ENCODE data around the gene CARD8.
"Not testable (repeated sequence)": the region's sequence is repeated elsewhere in the genome, so short reads cannot be mapped to it uniquely, and the experiment has no call there.

Gene CARD8, protein sequence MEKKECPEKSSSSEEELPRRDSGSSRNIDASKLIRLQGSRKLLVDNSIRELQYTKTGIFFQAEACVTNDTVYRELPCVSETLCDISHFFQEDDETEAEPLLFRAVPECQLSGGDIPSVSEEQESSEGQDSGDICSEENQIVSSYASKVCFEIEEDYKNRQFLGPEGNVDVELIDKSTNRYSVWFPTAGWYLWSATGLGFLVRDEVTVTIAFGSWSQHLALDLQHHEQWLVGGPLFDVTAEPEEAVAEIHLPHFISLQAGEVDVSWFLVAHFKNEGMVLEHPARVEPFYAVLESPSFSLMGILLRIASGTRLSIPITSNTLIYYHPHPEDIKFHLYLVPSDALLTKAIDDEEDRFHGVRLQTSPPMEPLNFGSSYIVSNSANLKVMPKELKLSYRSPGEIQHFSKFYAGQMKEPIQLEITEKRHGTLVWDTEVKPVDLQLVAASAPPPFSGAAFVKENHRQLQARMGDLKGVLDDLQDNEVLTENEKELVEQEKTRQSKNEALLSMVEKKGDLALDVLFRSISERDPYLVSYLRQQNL

DNA sequence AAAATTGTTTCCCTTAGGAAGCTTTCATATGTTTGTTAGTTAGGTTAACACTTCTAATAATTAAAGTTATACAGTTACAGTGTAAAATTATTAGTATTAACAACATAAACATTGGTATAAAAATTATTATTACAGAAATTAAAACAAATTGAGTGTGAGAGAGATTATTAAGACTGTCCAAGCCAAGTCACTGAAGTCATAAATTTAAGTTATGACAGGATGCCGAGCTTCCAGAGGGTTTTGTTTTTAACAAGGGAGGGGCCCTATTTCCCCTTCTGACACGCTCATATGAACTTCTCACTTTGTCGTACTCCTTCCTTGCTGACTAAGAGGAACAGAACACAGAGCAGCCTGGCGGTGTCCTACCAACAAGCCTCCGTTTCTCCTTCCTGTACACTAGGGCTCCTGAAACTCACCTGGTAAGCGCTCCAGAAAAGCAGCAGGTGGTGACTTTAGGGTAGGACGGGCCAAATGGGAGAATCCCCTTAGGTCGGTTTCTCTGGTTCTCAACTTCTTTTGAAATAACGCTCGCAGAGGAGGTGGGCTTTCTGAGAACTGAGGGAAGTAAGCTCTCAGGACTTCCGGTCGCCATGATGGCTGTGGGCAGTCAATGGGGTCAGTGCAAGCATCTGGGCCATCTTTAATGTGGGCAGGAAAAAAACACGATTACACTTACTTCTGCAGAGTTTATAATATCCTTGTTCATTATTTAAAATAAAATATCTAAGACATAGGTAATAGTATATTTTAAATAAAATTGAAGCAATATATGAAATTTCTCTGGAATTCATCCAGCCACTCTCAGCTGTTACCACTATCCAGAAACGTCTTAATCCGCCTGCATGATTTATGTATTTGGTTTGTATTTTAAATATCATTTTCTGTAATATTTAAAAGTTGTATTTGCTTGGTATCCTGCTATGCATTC lies at the start of gene CARD8:
TSS of gene CARD8 (minus strand) at position 537 of the 928 bp plus-strand sequence. CDS start 14,892 bp downstream, outside the sequence.
- Mint-ChIP-seq H3K9me3 (no peaks in the 10 kb centered on the region), H3K4me3 (peak within 1 kb of the TSS; percentile 98), H3K27me3 (no peaks in the 10 kb centered on the region), H3K27ac (peak within 1 kb of the TSS; percentile 100), H3K4me1 (ENCODE audit: low read depth) (peaks cover 82% of the 10 kb centered on the region), H3K36me3 (ENCODE audit: low read depth) (peaks cover 16% of the 10 kb centered on the region)

DNA sequence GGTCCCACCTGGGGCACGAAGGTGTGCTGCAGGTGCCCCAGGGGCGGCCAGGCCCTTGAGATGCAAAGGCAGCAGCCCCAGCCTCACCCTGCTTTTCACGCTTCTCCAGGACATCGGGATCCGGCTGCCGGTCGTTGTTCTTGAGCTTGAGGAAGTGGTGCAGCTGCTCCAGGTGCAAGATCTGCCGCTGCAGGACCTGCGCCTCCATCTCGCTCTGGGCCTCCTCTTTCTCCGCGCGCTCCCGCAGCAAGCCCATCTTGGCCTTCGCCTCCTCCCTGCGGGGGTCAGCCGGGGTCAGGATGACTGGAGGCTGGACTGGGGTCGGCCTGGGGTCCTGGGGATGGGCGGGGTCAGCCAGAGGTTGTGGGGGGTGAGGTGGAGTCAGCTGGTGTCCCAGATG lies 48.2 kb upstream of the CARD8 start:
- no peaks in the 10 kb centered on the region for H3K36me3 Mint-ChIP-seq (ENCODE audit: low read depth)
- H3K9me3 Mint-ChIP-seq, result no peaks in the 10 kb centered on the region
- H3K27me3 Mint-ChIP-seq, result no peaks in the 10 kb centered on the region
- H3K27ac Mint-ChIP-seq, result no peak overlapping the region
- no peaks in the 10 kb centered on the region for H3K4me1 Mint-ChIP-seq (ENCODE audit: low read depth)
- H3K4me3 Mint-ChIP-seq, result no peak overlapping the region

DNA sequence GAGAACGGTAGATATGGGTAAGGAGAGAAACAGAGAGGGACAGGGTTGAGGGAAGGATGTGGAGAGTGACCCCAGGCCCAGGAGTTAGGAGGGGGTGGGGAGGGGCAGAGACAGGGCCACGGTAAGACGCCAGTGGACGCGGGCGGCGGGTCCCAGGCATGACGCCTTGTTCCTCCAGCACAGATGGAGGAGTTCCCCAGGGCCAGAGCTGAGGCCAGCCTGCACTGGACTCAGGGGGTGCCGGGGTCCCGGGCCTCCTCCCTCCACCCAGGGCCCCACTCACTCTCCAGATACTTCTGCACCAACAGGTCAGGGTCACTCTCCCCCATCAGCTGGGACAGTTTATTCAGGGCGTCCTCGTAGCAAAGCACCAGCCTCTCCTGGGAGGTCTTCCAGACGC lies 47.7 kb upstream of the CARD8 start:
- H3K27ac Mint-ChIP-seq, result no peak overlapping the region
- H3K4me3 Mint-ChIP-seq, result no peak overlapping the region
- H3K27me3 Mint-ChIP-seq, result no peaks in the 10 kb centered on the region
- H3K36me3 Mint-ChIP-seq (ENCODE audit: low read depth), result no peaks in the 10 kb centered on the region
- no peaks in the 10 kb centered on the region for H3K4me1 Mint-ChIP-seq (ENCODE audit: low read depth)
- H3K9me3 Mint-ChIP-seq, result no peaks in the 10 kb centered on the region

DNA sequence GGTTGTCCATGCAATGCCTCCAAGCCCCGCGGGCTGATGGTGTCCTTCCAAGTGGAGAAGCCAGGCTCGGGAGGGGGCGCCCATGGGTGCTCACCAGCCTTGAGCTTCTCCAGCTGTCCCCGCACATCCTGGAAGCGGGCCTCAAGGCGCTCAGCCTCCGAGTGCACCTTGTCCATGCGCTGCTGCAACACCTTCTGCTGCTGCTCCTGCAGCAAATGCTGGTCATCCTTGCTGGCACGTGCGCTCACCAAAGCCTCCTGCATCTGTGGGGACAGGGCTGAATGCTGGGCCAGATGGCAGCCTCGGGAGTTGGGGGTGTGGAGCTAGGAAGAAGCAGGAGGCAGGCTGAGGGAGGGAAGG lies 46.9 kb upstream of the CARD8 start:
- no peak overlapping the region for H3K4me3 Mint-ChIP-seq
- no peaks in the 10 kb centered on the region for H3K36me3 Mint-ChIP-seq (ENCODE audit: low read depth)
- no peaks in the 10 kb centered on the region for H3K4me1 Mint-ChIP-seq (ENCODE audit: low read depth)
- no peak overlapping the region for H3K27ac Mint-ChIP-seq
- no peaks in the 10 kb centered on the region for H3K27me3 Mint-ChIP-seq
- no peaks in the 10 kb centered on the region for H3K9me3 Mint-ChIP-seq

DNA sequence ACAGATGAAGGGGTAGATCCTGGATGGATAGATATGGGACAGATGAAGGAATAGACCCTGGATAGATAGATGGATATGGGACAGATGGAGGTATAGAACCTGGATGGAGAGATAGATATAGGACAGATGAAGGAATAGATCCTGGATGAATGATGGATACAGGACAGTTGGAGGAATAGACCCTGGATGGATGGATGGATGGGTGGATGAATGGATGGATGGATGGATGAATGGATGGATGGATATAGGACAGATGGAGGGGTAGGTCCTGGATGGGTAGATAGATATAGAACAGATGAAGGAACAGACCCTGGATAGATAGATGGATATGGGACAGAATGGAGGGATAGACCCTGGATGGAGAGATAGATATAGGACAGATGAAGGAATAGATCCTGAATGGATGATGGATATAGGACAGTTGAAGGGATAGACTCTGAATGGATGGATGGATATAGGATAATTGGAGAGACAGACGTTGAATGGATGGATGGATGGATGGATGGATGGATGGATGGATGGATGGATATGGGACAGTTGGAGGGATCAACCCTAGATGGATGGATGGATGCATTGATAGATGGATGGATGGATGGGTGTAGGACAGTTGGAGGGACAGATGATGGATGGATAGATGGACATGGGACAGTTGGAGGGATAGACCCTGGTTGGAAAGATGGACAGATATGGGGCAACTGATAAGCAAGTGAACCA lies 46.3 kb upstream of the CARD8 start:
- Mint-ChIP-seq H3K4me3 (no peak overlapping the region), H3K27ac (no peak overlapping the region), H3K36me3 (ENCODE audit: low read depth) (no peaks in the 10 kb centered on the region), H3K4me1 (ENCODE audit: low read depth) (no peaks in the 10 kb centered on the region), H3K9me3 (no peaks in the 10 kb centered on the region), H3K27me3 (no peaks in the 10 kb centered on the region)

DNA sequence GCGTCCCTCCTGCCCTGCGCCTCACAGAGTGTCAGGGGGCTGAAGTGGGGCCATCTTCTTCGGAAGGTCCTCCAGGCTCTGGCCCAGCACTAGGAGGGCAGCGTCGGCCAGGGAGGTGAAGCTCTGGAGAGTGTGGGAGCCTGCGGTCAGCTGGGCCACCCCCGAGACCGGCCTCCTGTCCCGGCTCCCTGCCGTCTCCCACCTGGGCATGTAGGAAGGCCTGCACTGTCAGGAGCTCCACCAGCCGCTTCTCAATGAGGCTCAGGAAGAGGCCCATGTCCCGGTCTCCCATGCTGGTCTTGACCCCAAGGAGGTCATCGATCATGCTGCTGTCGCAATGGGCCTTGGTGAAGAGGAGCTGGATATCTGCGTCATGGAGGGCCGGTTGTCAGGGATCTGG lies 42.3 kb upstream of the CARD8 start:
- H3K27me3 Mint-ChIP-seq, result no peaks in the 10 kb centered on the region
- no peaks in the 10 kb centered on the region for H3K9me3 Mint-ChIP-seq
- H3K36me3 Mint-ChIP-seq (ENCODE audit: low read depth), result no peaks in the 10 kb centered on the region
- no peak overlapping the region for H3K4me3 Mint-ChIP-seq
- H3K4me1 Mint-ChIP-seq (ENCODE audit: low read depth), result no peaks in the 10 kb centered on the region
- H3K27ac Mint-ChIP-seq, result no peak overlapping the region

DNA sequence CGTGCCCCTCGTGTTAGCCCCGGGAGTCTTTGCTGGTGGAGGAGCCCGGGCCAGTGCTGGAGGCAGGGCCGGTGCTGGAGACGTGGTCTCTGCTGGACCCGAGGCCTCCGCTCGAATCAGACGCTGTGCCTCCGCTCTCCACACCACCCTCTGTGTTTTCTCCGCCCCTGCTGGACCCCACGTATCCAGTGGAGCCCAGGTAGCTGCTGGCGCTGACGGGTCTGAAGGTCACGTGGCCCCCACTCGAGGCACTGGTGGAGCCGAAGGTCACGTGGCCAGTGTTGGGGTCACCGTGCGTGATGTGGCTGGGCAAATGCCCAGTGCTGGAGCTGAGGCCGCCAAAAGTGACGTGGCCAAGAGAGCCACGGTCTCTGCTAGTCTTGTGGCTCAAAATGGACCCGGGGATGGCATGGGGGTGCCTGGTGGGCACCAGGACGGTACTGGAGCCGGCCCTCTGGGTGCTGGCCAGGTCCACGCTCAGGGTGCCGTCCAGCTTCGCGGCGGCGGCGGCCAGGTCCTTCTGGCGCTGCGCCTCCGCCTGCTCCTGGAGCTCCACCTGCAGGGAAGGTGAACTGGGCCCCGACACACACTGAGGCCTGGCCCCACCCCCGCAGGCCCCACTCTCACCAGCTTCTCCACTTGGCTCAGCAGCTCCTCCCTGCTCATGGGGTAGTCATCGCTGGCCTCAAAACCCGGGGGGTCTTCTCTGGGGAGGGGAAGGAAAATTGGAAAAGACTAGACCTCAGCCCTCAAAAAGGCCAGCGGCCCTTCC lies 41.4 kb upstream of the CARD8 start:
- Mint-ChIP-seq H3K36me3 (ENCODE audit: low read depth) (no peaks in the 10 kb centered on the region), H3K27me3 (no peaks in the 10 kb centered on the region), H3K4me3 (no peak overlapping the region), H3K4me1 (ENCODE audit: low read depth) (no peaks in the 10 kb centered on the region), H3K9me3 (no peaks in the 10 kb centered on the region), H3K27ac (no peak overlapping the region)

DNA sequence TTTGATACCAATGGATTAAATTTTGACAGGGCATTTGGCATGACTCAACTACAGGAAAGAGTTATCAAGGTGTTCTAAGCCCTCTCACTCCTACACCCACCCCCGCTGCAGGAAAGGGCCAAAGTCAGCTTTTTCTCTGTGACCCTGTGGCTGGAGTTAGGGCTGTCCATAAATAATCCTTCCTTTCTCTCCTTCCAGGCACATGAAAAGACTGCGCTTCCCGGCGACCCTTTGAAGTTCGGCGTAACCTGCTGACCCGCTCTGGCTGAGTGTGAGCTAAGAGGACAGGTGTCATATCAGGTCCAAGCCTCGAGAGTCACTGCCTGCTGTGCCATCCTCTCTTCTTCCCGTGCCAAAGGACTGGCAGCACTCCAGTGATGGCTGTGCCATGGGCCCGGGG lies 39.7 kb upstream of the CARD8 start:
- no peak overlapping the region for H3K4me3 Mint-ChIP-seq
- H3K4me1 Mint-ChIP-seq (ENCODE audit: low read depth), result peaks cover 7% of the 10 kb centered on the region
- no peaks in the 10 kb centered on the region for H3K9me3 Mint-ChIP-seq
- no peak overlapping the region for H3K27ac Mint-ChIP-seq
- no peaks in the 10 kb centered on the region for H3K27me3 Mint-ChIP-seq
- H3K36me3 Mint-ChIP-seq (ENCODE audit: low read depth), result no peaks in the 10 kb centered on the region

DNA sequence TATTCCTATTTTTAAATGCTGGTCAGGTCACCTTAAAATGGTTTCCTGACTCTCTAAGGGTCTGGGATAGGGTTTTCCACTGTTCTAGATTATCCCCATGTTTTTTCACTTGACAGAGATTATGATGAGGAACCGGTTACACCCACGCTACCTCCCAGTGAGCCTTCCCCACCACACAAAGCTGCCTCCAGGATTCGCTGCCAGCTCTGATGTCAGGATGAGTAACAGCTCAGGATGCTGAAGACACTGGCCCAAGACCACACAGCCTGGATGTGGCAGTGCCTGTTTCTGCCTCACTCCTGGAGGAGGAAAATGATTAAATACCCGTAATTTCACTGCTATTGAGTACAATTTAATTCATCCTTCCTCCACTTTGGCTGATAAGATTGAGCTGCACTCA lies 37.1 kb upstream of the CARD8 start:
- no peak overlapping the region for H3K4me3 Mint-ChIP-seq
- no peaks in the 10 kb centered on the region for H3K9me3 Mint-ChIP-seq
- H3K27me3 Mint-ChIP-seq, result peaks cover 5% of the 10 kb centered on the region
- H3K4me1 Mint-ChIP-seq (ENCODE audit: low read depth), result peaks cover 7% of the 10 kb centered on the region
- no peaks in the 10 kb centered on the region for H3K36me3 Mint-ChIP-seq (ENCODE audit: low read depth)
- H3K27ac Mint-ChIP-seq, result no peak overlapping the region

DNA sequence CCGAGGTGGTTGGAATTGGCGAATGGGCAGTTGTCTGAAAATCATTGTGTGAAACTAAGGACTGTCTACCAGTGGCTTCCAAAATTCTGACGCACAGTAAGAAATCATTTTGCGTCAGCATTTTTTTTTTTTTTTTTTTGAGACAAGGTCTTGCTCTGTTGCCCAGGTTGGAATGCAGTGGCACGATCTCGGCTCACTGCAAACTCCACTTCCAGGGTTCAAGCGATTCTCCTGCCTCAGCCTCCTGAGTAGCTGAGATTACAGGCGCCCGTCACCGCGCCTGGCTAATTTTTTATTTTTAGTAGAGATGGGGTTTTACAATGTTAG lies 35.7 kb upstream of the CARD8 start:
- H3K4me3 Mint-ChIP-seq, result peak overlapping the region; percentile 79
- not testable (repeated sequence) for H3K36me3 Mint-ChIP-seq (ENCODE audit: low read depth); H3K4me1 Mint-ChIP-seq (ENCODE audit: low read depth); H3K9me3 Mint-ChIP-seq; H3K27ac Mint-ChIP-seq; H3K27me3 Mint-ChIP-seq

DNA sequence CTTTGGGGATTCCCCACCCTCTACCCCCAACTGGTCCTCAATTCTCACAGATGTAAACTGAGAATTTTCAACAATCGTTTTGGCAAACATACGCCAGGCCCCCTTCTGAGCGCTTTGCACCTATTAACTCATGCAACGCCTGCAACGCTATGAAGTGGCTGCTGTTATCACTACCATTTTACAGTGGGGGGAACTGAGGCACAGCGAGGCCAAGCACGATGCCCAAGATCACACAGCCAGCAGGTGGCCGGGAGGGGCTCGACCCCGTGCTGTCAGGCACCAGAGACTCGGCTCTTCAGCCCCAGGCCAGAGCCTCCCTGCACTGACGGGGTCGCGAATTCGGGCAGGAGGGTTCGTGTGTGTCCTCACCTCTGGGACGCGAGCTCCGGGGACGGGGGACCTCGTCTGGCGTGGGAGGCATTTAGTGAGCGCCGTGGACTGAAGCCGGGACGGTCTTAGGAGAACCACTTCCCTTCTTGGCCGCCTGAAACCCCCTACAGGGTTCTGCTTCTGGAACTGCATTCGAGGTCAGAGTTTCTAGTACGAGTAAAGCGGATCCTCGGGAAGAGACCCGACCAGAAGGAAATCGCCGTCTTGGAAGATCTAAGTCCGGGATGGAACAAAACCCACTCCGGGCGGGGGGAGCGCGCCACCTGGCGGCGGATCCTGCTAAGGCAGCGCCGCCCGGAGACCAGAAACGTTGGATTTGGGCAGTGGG lies 35.2 kb upstream of the CARD8 start:
- Mint-ChIP-seq H3K27ac (no peak overlapping the region), H3K27me3 (peaks cover 5% of the 10 kb centered on the region), H3K4me3 (peak overlapping the region; percentile 79), H3K4me1 (ENCODE audit: low read depth) (peaks cover 7% of the 10 kb centered on the region), H3K9me3 (peaks cover 6% of the 10 kb centered on the region), H3K36me3 (ENCODE audit: low read depth) (peaks cover 6% of the 10 kb centered on the region)

DNA sequence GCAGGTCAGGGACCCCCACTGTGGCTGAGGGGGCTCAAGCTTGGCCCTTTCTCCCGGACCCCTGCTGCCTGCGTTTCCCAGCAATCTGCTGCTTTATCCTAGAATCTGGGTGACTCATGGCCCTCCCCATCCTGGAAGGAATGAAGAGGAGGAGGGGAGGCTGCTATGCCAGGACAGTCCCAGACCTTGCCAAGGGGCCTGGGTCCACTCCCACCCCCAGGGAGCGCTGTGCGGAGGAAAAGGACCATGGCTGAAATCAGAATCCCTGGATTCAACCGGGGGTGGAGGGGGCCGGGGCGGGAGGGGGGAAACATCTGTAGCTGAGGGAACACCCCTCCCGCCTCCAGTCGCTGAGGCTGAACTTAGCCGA lies 34.7 kb upstream of the CARD8 start:
- Mint-ChIP-seq H3K4me1 (ENCODE audit: low read depth) (peaks cover 7% of the 10 kb centered on the region), H3K27ac (no peak overlapping the region), H3K4me3 (no peak overlapping the region)

DNA sequence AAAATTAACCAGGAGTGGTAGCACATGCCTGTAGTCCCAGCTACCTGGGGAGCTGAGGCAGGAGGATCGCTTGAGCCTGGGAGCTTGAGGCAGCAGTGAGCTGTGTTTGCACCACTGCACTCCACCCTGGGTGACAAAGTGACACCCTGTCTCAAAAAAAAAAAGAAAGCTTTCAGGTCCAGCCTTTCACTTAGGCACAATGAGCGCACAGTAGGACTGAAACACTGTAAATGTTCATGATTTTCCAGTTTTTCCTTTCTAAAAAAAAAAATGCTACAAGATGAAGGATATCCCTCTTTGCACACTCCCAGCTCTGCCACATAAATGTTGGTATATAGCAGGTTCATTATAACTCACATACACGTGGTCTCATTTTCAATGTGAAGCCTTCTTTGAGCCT lies 32.0 kb upstream of the CARD8 start:
- Mint-ChIP-seq H3K4me3 (no peak overlapping the region), H3K27ac (no peak overlapping the region), H3K9me3 (peaks cover 7% of the 10 kb centered on the region), H3K36me3 (ENCODE audit: low read depth) (peaks cover 11% of the 10 kb centered on the region), H3K27me3 (peaks cover 9% of the 10 kb centered on the region), H3K4me1 (ENCODE audit: low read depth) (peaks cover 7% of the 10 kb centered on the region)

More for the DNA sequence above, 34.7 kb upstream of the CARD8 start:
- Mint-ChIP-seq H3K9me3 (peaks cover 7% of the 10 kb centered on the region), H3K36me3 (ENCODE audit: low read depth) (peaks cover 8% of the 10 kb centered on the region), H3K27me3 (peaks cover 5% of the 10 kb centered on the region)

DNA sequence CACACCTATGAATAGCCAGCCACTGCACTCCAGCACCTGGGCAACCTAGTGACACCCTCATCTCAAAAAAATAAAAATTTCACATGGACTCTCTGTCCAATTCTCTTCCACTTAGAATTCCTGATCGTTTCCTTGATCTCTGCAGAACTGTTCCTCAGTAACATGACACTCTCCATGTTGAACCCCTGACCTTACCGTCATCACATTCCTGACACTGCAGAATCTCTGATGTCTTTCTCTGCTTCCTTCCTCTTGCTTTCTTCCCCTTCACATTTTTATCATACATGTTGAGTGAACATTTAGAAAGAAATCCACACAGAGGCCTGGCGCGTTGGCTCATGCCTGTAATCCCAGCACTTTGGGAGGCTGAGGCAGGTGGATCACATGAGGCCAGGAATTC lies 29.2 kb upstream of the CARD8 start:
- Mint-ChIP-seq H3K27ac (no peak overlapping the region), H3K36me3 (ENCODE audit: low read depth) (peaks cover 11% of the 10 kb centered on the region), H3K27me3 (peaks cover 9% of the 10 kb centered on the region), H3K9me3 (peaks cover 7% of the 10 kb centered on the region), H3K4me3 (no peak overlapping the region), H3K4me1 (ENCODE audit: low read depth) (no peaks in the 10 kb centered on the region)
